Esophagus squamous epithelium (tissue), 4 donors: ENCODE measurements around the gene COL23A1.

Experiments used
- POLR2A ChIP-seq, 4 donors: fragments of 450-650 bp; IDR thresholded peaks; one replicate each; pipeline ENCODE4 v1.6.1; 2017; ENCODE audit warnings: antibody characterized with exemption in 4 of 4, mild to moderate bottlenecking in 4 of 4, moderate library complexity in 3 of 4
- TF ChIP-seq, protein P1 (sequence below), 6 experiments: fragments of 450-650 bp in 4 of 6; fragments of 200-600 bp in 2 of 6; sonication (generic) in 2 of 6; IDR thresholded peaks; one replicate each; pipeline ENCODE4 v1.5.1; 2016 to 2019; ENCODE audit warnings: antibody characterized with exemption in 6 of 6, mild to moderate bottlenecking in 4 of 6, moderate library complexity in 4 of 6

DNA sequence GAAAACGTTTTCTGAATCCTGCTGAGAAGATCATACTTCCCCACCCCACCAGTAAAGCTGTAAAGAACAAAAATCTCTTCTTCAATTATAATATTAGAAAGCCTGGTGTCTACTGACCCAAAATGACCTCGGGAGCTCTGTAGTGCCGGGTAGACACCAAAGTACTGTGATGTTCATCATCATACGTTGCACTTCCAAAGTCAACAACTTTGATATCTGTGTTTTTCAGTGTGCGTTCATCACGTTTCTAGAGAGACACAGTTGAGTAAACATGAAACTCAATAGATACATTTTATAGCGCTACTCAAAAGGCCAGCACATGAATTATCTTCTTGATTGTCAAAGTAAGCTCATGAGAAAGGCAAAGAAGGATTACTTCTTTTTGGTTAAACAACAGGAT lies 22.1 kb upstream of the COL23A1 start:
- TF ChIP-seq, protein P1, sequence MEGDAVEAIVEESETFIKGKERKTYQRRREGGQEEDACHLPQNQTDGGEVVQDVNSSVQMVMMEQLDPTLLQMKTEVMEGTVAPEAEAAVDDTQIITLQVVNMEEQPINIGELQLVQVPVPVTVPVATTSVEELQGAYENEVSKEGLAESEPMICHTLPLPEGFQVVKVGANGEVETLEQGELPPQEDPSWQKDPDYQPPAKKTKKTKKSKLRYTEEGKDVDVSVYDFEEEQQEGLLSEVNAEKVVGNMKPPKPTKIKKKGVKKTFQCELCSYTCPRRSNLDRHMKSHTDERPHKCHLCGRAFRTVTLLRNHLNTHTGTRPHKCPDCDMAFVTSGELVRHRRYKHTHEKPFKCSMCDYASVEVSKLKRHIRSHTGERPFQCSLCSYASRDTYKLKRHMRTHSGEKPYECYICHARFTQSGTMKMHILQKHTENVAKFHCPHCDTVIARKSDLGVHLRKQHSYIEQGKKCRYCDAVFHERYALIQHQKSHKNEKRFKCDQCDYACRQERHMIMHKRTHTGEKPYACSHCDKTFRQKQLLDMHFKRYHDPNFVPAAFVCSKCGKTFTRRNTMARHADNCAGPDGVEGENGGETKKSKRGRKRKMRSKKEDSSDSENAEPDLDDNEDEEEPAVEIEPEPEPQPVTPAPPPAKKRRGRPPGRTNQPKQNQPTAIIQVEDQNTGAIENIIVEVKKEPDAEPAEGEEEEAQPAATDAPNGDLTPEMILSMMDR (IDR thresholded peaks at IDR 0.05): no peak
- TF ChIP-seq POLR2A (IDR thresholded peaks at IDR 0.05): no peak
